GM19238 (cell line): ENCODE measurements around the gene SLC6A17.

Experiments
- DNase-seq: peaks from one replicate; pipeline ENCODE4 v3.0.0; 2011; ENCODE audit warnings: low spot score; ENCODE audit not compliant: insufficient read length

SLC6A17 gene

DNA sequence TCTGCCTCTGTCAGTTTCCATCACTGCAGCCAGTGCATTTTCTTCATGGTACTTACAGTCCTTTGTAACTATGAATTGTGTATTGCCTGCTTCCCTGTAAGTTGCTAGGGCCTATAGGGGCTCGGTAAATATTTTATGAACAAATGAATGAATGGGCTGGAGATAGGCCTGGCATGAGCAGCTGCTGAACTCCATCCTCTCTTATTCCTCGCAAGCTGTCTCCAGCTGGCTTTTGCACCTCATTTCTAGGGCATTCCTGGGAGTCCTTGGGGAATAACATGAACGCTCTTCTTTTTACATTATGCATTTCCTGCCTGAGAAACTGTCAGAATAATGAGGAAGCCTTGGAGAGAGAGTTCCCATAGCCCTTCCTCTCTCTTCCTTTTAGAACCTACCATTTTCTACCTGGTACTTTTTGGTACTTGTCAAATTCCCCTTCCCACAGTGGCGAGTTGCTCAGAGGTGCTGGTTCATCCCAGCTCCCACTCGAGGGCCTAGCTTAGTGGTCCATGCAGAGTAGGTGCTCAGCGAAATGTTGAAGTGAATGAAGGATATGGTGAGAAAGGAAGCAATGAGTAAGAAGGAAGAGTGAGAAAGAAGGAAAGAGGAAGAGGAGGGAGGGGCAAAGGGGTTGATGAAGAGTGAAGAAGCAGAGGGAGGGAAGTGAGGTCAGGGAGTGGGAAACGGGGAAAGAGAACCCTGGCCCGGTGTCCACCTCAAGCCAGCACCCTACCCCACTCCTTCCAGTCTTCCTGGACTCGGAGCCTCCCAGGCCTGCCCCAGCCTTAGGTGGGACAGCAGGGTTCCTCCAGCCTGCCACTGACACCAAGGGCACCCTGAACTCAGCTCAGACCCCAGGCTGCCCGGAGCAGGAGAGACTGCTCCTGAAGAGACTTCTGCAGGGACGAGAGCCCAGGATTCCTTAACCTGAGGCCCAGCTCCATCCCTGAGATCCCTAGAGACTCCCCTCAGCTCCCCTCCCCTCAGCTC, 89.4 kb downstream of the SLC6A17 start:
- no peak for DNase-seq

DNA sequence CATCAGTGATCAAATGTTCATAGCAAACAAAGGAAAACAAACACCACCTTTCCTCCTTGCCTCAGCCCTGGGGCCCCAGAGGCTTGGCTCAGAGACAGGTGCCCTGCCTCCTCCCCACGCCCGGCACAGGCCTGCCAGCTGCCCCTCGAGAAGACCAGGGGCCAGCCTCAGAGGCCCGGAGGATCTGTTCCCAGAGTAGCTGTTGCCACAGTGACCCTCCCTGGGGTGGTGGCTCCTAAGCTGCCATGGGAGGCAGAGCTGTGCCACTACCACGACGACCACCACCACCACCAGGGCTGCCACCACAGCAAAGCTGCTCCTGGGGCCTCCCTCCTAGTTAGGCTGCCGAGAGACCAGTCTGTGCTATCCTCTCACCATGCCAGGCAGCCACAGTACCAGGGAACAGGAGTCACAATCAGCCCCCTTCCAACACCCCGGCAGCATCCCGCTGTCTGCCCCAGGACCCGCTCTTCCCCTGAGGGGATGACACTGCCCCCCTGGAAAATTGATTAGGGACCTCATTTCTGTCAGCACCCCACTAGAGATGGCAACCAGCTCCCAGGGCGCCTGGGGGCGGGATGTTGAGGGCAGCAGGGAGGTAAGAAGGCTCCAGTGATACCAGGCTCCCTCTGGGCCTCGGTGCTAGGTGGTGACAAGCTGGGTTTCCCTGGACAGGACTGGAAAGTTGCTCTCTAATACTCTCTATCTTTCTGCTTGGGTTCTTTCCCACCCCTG, 90.3 kb downstream of the SLC6A17 start:
- DNase-seq = no peak

GRCh38 chr1:110241516-110241915, 91.2 kb downstream of the SLC6A17 start:
- DNase-seq = no peak

- no peak for DNase-seq
Observed at GRCh38 chr1:110242062-110242461, 91.8 kb downstream of the SLC6A17 start.

DNA sequence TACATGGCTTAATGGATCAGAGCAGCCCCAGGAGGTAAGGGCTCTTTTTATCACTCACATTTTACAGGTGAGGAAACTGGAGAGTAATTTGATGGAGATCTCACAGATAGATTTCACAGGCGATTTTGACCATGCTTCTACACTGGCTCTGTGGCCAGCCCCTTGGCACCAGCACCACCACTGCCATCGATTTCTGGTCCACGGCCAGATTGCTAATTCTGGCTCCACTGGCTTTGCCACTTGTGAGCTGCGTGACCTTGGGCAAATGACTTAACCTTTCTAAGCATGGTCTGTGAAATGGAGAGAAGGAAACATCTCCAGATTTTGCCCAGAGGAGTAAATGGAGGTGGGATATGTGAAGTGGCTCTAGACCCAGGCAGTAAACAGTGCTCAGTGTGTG, 92.4 kb downstream of the SLC6A17 start:
- no peak for DNase-seq

- DNase-seq = no peak
Observed at GRCh38 chr1:110243146-110243545, 92.9 kb downstream of the SLC6A17 start.

- no peak for DNase-seq
Observed at GRCh38 chr1:110243574-110243973, 93.3 kb downstream of the SLC6A17 start.

- no peak for DNase-seq
Observed at GRCh38 chr1:110245876-110246620, 95.8 kb downstream of the SLC6A17 start.

DNA sequence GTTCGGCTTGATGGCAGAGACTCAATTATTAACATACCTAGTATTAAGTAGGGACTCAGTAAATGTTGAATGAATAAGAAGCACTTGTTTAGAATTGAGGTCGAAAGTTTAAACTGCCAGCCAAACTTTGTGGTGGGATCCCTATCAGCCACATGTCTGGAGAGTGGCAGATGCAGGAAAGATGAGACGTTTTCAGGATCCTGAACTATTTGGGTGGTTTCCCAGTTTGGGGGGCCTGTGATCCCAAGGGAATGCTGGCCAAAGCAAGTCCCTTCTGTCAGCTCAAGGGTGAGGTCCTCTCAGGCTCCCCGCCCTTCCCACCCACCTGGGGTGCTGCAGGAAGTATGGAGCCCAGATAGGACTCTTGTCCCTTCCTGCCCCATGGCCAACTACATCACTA, 98.5 kb downstream of the SLC6A17 start:
- no peak for DNase-seq

DNA sequence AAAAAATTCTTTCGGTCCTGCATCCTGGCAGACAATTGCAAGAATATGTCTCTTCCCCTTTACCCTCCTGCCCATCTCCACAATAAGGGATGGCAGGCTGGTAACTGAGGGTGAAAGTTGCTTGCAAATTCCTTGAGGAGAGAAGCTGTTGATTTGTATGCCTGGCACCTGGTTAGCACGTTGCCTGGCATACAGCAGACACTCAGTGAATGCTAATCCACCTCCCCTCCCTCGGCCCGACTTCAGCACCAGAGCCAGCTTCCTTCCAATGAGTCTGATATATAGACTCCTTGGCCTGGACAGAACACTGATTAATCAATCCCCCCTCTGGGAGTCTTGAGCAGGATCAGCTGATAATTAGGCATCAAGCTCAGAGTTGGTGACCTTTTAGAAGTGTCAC, 99.0 kb downstream of the SLC6A17 start:
- DNase-seq = no peak

DNA sequence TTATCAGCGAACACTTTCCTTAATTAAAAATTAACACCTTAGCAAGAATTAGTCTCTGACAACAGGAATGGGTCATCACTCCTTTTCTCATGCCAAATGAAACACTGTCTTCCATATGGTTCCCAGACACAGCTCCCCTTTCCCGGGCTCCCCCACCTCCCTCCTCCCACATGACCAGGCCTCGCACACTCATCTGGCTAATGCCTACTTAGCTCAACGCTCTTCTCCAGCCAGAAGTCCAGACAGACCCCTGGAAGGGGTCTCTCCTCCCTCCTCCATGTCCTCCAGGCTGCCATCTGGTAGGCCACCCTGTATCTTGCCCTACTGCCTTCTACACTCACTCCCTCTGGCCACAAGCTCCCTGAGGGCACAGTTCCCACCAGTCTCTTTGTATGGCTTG, 99.7 kb downstream of the SLC6A17 start:
- DNase-seq = no peak

DNA sequence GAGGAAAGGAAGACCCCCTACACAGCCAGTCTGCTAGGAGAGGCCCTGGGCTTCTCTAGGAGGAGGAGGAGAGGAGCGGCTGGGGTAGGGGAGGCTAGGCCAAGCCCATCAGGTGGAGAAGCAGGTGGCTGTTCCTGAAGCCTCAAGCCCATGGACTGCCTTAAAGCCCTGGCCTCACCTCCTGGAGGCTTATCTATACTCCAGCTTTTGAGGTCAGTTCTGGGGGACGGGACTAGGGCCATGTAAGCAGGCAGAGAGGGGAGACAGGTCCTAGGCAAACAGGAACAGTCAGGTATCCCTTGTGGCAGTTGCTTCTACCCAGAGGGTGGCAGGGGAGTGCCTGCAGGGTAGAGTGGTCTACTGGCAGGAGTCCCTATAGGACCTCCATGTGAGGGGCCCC, 100.5 kb downstream of the SLC6A17 start:
- DNase-seq = no peak
